Loucy (cell line): Measurements from ENCODE around the gene DMAP1.

Experiments
- H2AFZ ChIP-seq: fragments of 200-600 bp; sonication (generic); 2 replicates; pipeline ENCODE4 v1.6.0; 2016; ENCODE audit warnings: antibody characterized with exemption, mild to moderate bottlenecking, low read length, moderate library complexity
- H3F3A ChIP-seq: fragments of 200-600 bp; 2 replicates; pipeline ENCODE4 v1.6.0; 2016; ENCODE audit warnings: antibody characterized with exemption, low read depth, mild to moderate bottlenecking
- H3K27me3 ChIP-seq: fragments of 200-600 bp; sonication (generic); 2 replicates; pipeline ENCODE4 v1.6.1; 2014; ENCODE audit warnings: low read length, mild to moderate bottlenecking; ENCODE audit not compliant: insufficient read depth, poor library complexity, severe bottlenecking
- H3K36me3 ChIP-seq: fragments of 200-600 bp; sonication (generic); 2 replicates; pipeline ENCODE4 v1.6.1; 2016; ENCODE audit warnings: low read length; ENCODE audit not compliant: insufficient read depth
- H3K4me1 ChIP-seq: fragments of 200-600 bp; sonication (generic); 2 replicates; pipeline ENCODE4 v1.5.1; 2014; ENCODE audit warnings: low read length, mild to moderate bottlenecking; ENCODE audit not compliant: insufficient read depth, poor library complexity, severe bottlenecking
- H3K4me2 ChIP-seq: fragments of 200-600 bp; sonication (generic); 2 replicates; pipeline ENCODE4 v1.6.0; 2014; ENCODE audit warnings: antibody characterized with exemption, low read length, low read depth, mild to moderate bottlenecking; ENCODE audit not compliant: poor library complexity, severe bottlenecking
- H3K4me3 ChIP-seq: fragments of 200-600 bp; sonication (generic); 2 replicates; pipeline ENCODE4 v1.5.1; 2014; ENCODE audit warnings: low read length, mild to moderate bottlenecking, mixed read lengths; ENCODE audit not compliant: poor library complexity, severe bottlenecking
- H3K79me2 ChIP-seq: fragments of 200-600 bp; sonication (generic); 2 replicates; pipeline ENCODE4 v1.6.1; 2014; ENCODE audit warnings: low read length; ENCODE audit not compliant: insufficient read depth
- H3K9ac ChIP-seq: fragments of 200-600 bp; sonication (generic); 2 replicates; pipeline ENCODE4 v1.6.0; 2014; ENCODE audit warnings: mild to moderate bottlenecking, low read depth, low read length, moderate library complexity; ENCODE audit not compliant: poor library complexity, severe bottlenecking
- H3K9me2 ChIP-seq: fragments of 200-600 bp; sonication (generic); replicated peaks from 2 replicates; pipeline ENCODE4 v1.6.1; 2016; ENCODE audit warnings: low read depth, low read length, mixed read lengths
- H3K9me3 ChIP-seq: fragments of 200-600 bp; sonication (generic); 2 replicates; pipeline ENCODE4 v1.6.1; 2014; ENCODE audit warnings: mild to moderate bottlenecking, antibody characterized with exemption, low read length, low read depth; ENCODE audit not compliant: insufficient read depth
- H4K20me1 ChIP-seq: fragments of 200-600 bp; sonication (generic); 2 replicates; pipeline ENCODE4 v1.6.0; 2014; ENCODE audit warnings: antibody characterized with exemption, low read length, mild to moderate bottlenecking; ENCODE audit not compliant: insufficient read depth, poor library complexity, severe bottlenecking
- CTCF ChIP-seq: fragments of 200-600 bp; sonication (generic); conservative IDR thresholded peaks from 2 replicates; pipeline ENCODE4 v1.5.1; 2014; ENCODE audit warnings: mild to moderate bottlenecking, antibody characterized with exemption, low read length
- EZH2phosphoT487 ChIP-seq: fragments of 200-600 bp; IDR thresholded peaks from 2 replicates; pipeline ENCODE4 v1.6.1; 2018; ENCODE audit warnings: antibody characterized with exemption, mild to moderate bottlenecking, moderate library complexity, borderline replicate concordance

Gene DMAP1

GRCh38 chr1:44250068-44250781 lies 37.0 kb downstream of the DMAP1 start:
- no peaks in the 10 kb centered on the region for H3K9me3 ChIP-seq

DNA sequence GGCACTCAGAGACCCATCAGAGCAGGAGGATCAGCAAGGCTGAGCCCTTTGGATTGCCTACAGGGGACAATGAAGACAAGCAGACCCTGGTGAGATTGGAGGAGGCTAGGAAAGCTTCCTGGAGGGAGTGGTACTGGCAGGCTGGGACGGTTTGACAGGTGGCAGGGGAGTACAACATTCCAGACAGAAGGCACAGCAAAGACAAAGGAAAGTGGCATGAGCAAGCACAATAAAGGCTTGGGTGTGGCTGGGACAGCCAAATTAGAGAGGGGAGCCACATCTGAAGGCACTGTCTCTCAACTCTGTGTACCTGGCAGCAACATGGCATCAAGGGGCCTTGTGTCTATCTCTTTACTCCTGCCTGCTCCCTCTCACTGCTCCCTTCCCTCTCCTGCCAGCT lies 38.2 kb downstream of the DMAP1 start:
- H4K20me1 ChIP-seq = no peaks in the 10 kb centered on the region
- H3K9me3 ChIP-seq = no peaks in the 10 kb centered on the region
- no peak overlapping the region for H3K4me2 ChIP-seq
- TF ChIP-seq CTCF = no peak
- TF ChIP-seq EZH2phosphoT487 = no peak
- H3F3A ChIP-seq = peaks cover 6% of the 10 kb centered on the region; the same call in 1 of the 2 replicates
- H3K9me2 ChIP-seq = no peaks in the 10 kb centered on the region
- no peaks in the 10 kb centered on the region for H3K79me2 ChIP-seq
- H3K27me3 ChIP-seq = no peaks in the 10 kb centered on the region
- peaks cover 19% of the 10 kb centered on the region for H3K36me3 ChIP-seq
- peaks cover 24% of the 10 kb centered on the region for H3K4me1 ChIP-seq
- no peak overlapping the region for H3K4me3 ChIP-seq
- no peak overlapping the region for H3K9ac ChIP-seq
- no peak overlapping the region for H2AFZ ChIP-seq

More at GRCh38 chr1:44250068-44250781, 37.0 kb downstream of the DMAP1 start:
- Histone ChIP-seq H4K20me1 (no peaks in the 10 kb centered on the region), H3K27me3 (no peaks in the 10 kb centered on the region), H3K4me2 (no peak overlapping the region), H3K4me3 (no peak overlapping the region), H3K9ac (no peak overlapping the region), H3F3A (peaks cover 6% of the 10 kb centered on the region; the same call in 1 of the 2 replicates), H3K79me2 (no peaks in the 10 kb centered on the region), H3K4me1 (peaks cover 19% of the 10 kb centered on the region), H3K9me2 (no peaks in the 10 kb centered on the region), H2AFZ (no peak overlapping the region), H3K36me3 (peaks cover 12% of the 10 kb centered on the region; the same call in 1 of the 2 replicates)
- no peak for TF ChIP-seq EZH2phosphoT487
- TF ChIP-seq CTCF = no peak

DNA sequence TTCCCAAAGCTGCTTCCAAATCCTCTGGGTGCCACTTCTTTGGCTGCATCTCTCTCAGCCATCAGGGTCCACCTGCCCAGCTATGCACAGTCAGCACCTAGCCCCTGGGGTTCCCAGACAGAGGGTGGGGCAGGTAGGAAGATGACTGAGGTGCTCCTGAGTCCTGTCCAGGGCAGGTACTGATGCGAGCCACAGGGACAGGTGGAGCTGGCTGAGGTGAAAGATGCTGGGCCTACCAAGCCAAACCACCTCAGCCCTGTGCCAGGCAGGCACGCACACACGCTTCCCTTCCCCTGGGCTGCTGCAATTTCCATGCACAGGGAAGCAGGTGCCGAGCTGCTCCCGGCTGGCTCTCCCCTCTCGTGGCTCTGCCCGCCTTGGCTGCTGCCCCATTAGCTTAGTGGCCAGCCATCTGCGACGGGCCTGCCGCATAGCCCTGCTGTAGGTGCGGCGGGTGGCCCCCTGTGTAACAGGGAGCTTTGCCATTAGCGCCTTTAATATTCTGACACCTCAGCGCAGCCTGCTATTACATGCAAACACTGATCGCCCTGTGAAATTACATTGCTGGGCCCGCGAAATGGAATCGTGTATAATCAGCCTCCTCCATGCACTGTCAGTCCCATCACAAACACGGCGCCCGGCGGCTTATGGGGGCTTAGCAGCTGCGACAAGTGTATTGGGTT lies 38.9 kb downstream of the DMAP1 start:
- H3K4me2 ChIP-seq = no peak overlapping the region
- peaks cover 16% of the 10 kb centered on the region for H3K36me3 ChIP-seq
- no peak overlapping the region for H3K9ac ChIP-seq
- H2AFZ ChIP-seq = no peak overlapping the region
- H3K79me2 ChIP-seq = no peaks in the 10 kb centered on the region
- H3F3A ChIP-seq = peaks cover 6% of the 10 kb centered on the region; the same call in 1 of the 2 replicates
- H3K27me3 ChIP-seq = no peaks in the 10 kb centered on the region
- H4K20me1 ChIP-seq = no peaks in the 10 kb centered on the region
- H3K4me1 ChIP-seq = peaks cover 24% of the 10 kb centered on the region
- H3K9me3 ChIP-seq = no peaks in the 10 kb centered on the region
- no peaks in the 10 kb centered on the region for H3K9me2 ChIP-seq
- TF ChIP-seq CTCF (no peak), EZH2phosphoT487 (no peak)
- no peak overlapping the region for H3K4me3 ChIP-seq
